AG10803 (cell line): Measurements from ENCODE around the gene DCAF4L1.
A peak's percentile ranks its signal among the peaks of the same experiment; 100 is the strongest.

Experiments used
- DNase-seq: peaks from one replicate; pipeline ENCODE4 v3.0.0; 2010; ENCODE audit warnings: low read depth
- H3K4me3 ChIP-seq: 2 replicates; pipeline ENCODE4 v1.5.1; 2011; ENCODE audit warnings: mild to moderate bottlenecking, low read length, control low read depth
- TF ChIP-seq, protein P1 (sequence below): conservative IDR thresholded peaks from 2 replicates; pipeline ENCODE4 v1.5.1; 2011; ENCODE audit warnings: mild to moderate bottlenecking, low read length, control low read depth, inconsistent platforms

DCAF4L1 gene

DNA sequence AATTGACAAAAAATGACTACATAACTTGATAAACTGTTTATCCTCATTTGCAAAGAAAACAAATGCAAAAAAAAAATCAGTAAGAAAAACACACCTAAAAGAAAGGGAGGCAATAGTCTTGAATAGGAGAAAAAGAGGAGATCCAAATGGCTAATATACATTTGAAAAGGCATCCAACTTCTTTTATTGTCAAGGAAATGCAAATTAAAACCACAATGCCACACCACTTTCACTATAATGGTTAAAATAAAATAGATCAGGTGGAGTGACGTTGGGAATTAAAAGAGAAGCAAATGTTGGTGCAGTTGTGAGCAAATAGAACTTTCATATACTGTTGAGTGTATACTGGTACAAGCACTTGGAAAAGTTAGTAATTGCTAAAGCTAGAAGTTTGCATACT is 3.6 kb downstream of the DCAF4L1 start:
- H3K4me3 ChIP-seq, result no peak overlapping the region
- TF ChIP-seq, protein P1, sequence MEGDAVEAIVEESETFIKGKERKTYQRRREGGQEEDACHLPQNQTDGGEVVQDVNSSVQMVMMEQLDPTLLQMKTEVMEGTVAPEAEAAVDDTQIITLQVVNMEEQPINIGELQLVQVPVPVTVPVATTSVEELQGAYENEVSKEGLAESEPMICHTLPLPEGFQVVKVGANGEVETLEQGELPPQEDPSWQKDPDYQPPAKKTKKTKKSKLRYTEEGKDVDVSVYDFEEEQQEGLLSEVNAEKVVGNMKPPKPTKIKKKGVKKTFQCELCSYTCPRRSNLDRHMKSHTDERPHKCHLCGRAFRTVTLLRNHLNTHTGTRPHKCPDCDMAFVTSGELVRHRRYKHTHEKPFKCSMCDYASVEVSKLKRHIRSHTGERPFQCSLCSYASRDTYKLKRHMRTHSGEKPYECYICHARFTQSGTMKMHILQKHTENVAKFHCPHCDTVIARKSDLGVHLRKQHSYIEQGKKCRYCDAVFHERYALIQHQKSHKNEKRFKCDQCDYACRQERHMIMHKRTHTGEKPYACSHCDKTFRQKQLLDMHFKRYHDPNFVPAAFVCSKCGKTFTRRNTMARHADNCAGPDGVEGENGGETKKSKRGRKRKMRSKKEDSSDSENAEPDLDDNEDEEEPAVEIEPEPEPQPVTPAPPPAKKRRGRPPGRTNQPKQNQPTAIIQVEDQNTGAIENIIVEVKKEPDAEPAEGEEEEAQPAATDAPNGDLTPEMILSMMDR, result no peak
- DNase-seq, result no peak

DNA sequence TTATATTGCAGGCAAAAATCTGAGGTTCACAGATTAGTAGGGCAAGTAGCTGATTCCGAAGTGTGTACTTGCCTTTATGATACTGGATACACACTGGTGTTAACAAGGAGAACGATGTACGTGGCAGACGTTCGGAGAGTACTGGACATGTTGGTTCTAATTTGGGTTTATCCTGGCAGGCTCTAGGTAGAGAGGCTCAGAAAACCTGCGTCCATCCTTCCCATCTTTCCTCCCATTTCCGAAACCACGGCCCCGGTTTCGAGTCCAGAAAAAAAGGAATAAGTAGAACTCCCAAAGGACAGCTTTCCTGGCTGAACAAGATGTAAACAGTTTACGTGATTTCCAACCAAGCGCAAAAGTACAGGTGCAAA is 8.4 kb downstream of the DCAF4L1 start:
- peak overlapping the region; percentile 91 for H3K4me3 ChIP-seq
- TF ChIP-seq, protein P1, result no peak
- peak; percentile 0 for DNase-seq

DNA sequence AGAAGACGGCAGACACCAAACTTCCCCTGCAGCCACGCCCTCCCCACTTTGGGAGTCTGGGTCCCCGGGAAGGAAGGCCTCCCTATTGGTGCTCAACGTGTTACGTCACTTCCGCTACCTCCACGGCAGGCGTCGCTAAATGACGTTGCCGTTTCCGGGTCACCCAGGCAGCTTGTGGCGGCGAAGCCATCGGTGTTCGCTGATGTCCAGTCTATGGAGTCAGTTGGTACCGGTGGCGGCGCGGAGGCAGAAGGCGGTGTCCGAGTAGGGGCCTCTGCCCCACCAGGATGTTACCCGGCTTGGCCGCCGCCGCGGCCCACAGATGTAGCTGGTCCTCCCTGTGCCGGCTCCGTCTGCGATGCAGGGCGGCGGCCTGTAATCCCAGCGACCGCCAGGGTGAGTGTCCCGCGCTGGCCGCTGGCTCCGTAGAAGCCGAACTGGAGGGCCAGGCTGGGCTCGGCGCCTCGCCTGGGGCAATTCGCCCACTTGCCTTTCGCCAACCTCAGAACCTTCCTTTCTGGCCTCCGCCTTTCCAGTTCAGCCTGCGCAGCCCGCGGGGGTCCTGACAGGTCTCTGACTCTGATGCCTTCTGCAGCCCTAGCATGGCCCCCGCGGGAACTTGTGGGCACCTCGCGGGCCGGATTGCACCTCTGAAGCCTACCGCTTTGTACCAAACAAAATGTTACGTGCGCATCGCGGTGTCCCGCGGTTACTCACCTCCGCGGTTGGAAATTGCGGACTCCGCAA is 9.0 kb downstream of the DCAF4L1 start, which contains the start of gene SLC30A9:
Gene SLC30A9 (plus strand): TSS at position 166 of the 747 bp plus-strand sequence. CDS start 122 bp downstream, at position 288.
- H3K4me3 ChIP-seq, result peak within 1 kb of the TSS; percentile 91
- TF ChIP-seq, protein P1, result peak; percentile 35
- peak; percentile 92 for DNase-seq

DNA sequence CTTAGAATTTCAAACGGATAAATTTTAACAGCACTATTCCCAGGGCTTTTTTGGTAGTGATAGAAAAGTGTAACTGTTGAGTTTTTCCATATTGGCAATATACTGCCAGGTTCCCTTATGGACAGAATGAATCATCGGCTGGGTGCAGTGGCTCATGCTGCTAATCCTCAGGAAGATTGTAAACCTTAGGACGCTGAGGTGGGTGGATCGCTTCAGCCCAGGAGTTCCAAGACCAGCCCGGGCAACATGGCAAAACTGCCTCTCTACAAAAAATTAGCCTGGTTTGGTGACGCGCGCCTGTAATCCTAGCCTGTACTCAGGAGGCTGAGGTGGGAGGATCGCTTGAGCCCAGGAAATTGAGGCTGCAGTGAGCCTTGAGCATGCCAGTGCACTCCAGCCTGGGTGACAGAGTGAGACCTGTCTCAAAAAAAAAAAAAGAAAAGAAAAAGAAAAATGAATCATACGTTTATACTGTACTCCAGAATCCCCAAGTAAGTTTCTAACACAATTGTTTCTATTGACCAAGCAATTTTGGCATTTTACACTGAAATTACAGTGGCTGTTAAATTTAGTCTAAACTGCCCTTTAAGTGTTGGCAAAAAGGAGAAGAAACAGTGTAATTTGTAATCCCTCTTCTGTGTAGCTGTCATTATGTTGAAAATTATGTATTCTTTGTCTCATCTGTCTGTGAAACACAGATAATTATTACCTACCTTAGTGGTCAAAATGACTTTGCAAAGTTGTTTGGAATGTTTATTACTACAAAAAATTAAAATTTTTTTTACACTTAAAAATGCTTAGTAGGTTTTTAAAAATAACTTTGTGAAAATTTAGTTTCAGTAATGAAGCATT is 10.6 kb downstream of the DCAF4L1 start:
- no peak overlapping the region; the same call in 1 of the 2 replicates for H3K4me3 ChIP-seq
- no peak for DNase-seq
- TF ChIP-seq, protein P1, result no peak

DNA sequence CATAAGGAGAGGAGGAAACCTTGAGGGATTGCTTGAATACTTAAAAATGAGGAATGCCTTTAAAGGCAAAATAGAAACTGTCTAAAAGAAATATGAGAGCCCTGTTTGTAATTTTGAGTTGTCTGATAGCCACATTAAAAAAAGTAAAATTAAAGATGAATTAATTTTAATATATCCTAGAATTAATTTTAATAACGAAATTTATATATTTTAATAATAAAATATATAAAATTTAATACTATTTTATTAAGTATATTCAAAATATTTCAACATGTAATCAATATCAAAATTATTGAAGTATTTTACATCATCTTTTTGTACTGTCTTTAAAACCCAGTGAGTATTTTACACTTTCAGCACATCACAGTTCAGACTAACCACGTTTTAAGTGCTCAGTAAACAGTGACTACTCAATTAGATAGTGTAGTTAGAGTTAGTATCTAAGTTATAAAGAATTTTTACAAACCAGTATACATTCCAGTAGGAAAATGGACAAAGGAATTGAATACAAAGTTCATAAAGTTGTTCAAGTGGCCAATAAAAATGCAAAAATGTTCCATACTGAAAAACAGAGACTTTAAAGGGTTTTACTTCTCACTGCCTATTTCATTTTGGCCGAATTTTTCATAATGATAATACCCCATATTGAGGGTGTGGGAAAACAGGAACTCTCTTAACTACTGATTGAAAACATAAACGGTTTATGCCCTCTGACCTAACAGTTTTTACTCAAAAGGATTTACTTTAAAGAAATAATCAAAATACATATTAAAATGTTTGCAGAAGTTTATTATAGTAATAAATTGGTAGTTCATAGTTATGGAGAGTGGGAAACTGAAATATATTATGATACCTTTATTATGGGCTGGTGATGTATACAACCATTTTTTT is 11.7 kb downstream of the DCAF4L1 start:
- DNase-seq, result no peak
- H3K4me3 ChIP-seq, result no peak overlapping the region
- TF ChIP-seq, protein P1, result no peak

DNA sequence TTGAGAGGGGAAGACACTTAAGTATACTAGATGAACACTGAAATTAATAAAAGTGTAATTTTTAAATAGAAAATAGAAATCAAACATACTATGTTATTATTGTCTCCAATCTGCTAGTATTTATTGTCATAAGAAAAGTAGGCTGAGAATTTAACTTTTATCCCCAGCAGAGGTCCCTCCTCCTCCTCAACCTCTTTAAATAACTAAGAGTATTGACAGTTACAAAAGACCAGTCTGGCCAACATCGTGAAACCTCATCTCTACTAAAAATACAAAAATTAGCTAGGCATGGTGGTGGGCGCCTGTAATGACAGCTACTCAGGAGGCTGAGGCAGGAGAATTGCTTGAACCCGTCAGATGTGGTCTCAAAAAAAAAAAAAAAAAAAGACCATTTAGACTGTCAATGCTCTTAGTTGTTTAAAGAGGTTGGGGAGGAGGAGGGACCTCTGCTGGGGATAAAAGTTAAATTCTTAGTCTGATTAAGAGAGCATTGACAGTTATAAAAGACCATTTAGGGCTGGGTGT is 13.0 kb downstream of the DCAF4L1 start:
- no peak for DNase-seq
- TF ChIP-seq, protein P1, result no peak
- no peak overlapping the region for H3K4me3 ChIP-seq
